GM12878 (cell line): ENCODE results near the gene SYCP2. TPM values are rescaled to one million over a fixed set of nuclear protein-coding genes. Genes with fewer than 3 reads are reported as not detected.

ENCODE experiments used
- ATAC-seq: fragments of 200-7000 bp; cut with Tn5 transposase; 3 replicates; pipeline ENCODE4 v1.9.1; 2020; ENCODE audit warnings: mild to moderate bottlenecking, moderate library complexity
- BruUV-seq: library from RNA; stranded (reverse); fragments of 400-500 nt; replicated peaks from 2 replicates; lab custom pipeline; 2021; lab: Mats Ljungman, UMichigan
- CTCF ChIA-PET: fragments of 300-600 bp; sonication (Branson Sonifier 250); formaldehyde crosslinking; extraction: SDS; loops from one replicate; lab custom pipeline; 2021; ENCODE audit warnings: inconsistent platforms; lab: Yijun Ruan, JAX
- POLR2A ChIA-PET: fragments of 350-600 bp; formaldehyde crosslinking; extraction: SDS; loops from one replicate; lab custom pipeline; 2021; ENCODE audit warnings: inconsistent platforms; lab: Charles Lee
- RAD21 ChIA-PET: fragments of 300-600 bp; sonication (Branson Sonifier 250); formaldehyde crosslinking; loops from one replicate; lab custom pipeline; 2023; ENCODE audit warnings: antibody characterized with exemption; ENCODE audit not compliant: unreplicated experiment; lab: Charles Lee
- SMC1A ChIA-PET: fragments of 300-600 bp; sonication (Branson Sonifier 250); formaldehyde crosslinking; loops from one replicate; lab custom pipeline; 2023; ENCODE audit not compliant: unreplicated experiment, uncharacterized antibody; lab: Charles Lee
- DNase-seq: peaks from one replicate; pipeline ENCODE4 v3.0.0-alpha.2; 2011; ENCODE audit warnings: low read depth, low spot score
- FAIRE-seq: peaks from 3 replicates; lab custom pipeline; 2011; peaks lifted over from hg19 to GRCh38; lab: Jason Lieb, UNC
- H2AFZ ChIP-seq: 2 replicates; pipeline ENCODE4 v1.6.0; 2011; ENCODE audit warnings: low read depth, low read length, control low read depth; ENCODE audit not compliant: control insufficient read depth
- H3K27ac ChIP-seq: 2 replicates; pipeline ENCODE4 v1.5.1; 2011; ENCODE audit warnings: control low read depth; ENCODE audit not compliant: control insufficient read depth, insufficient read depth
- H3K27me3 ChIP-seq, 2 experiments: replicated peaks in 1 of 2; 2 replicates each; pipeline versions ENCODE4 v1.6.0 to v1.6.1; 2011; ENCODE audit warnings: low read length in 1 of 2; ENCODE audit not compliant: control insufficient read depth in 2 of 2, insufficient read depth in 2 of 2
- H3K36me3 ChIP-seq, 2 experiments: 2 replicates each; pipeline ENCODE4 v1.5.1; 2011; ENCODE audit warnings: low read length in 1 of 2; ENCODE audit not compliant: control insufficient read depth in 2 of 2, insufficient read depth in 2 of 2
- H3K4me1 ChIP-seq: 2 replicates; pipeline ENCODE4 v1.6.1; 2011; ENCODE audit warnings: mild to moderate bottlenecking, low read length, moderate library complexity, mixed read lengths; ENCODE audit not compliant: control insufficient read depth, insufficient read depth
- H3K4me2 ChIP-seq: 2 replicates; pipeline ENCODE4 v1.6.0; 2011; ENCODE audit warnings: control low read depth; ENCODE audit not compliant: control insufficient read depth, insufficient read depth
- H3K4me3 ChIP-seq: fragments of 200-600 bp; sonication (generic); 2 replicates; pipeline ENCODE4 v1.5.1; 2016
- H3K79me2 ChIP-seq: 2 replicates; pipeline ENCODE4 v1.6.0; 2011; ENCODE audit warnings: low read length; ENCODE audit not compliant: control insufficient read depth, insufficient read depth
- H3K9ac ChIP-seq: 2 replicates; pipeline ENCODE4 v1.8.0; 2011; ENCODE audit warnings: low read length, control low read depth, mixed read lengths; ENCODE audit not compliant: control insufficient read depth, insufficient read depth
- H3K9me3 ChIP-seq: replicated peaks from 3 replicates; pipeline ENCODE4 v1.5.1; 2011; ENCODE audit warnings: mild to moderate bottlenecking, low read length; ENCODE audit not compliant: control insufficient read depth, insufficient read depth
- H4K20me1 ChIP-seq: 2 replicates; pipeline ENCODE4 v1.6.0; 2011; ENCODE audit not compliant: control insufficient read depth, insufficient read depth
- BACH1 ChIP-seq: fragments of 450-650 bp; IDR thresholded peaks from 2 replicates; pipeline ENCODE4 v1.6.1; 2017; ENCODE audit warnings: mild to moderate bottlenecking, borderline replicate concordance
- CBX3 ChIP-seq: fragments of 200-600 bp; sonication (generic); IDR thresholded peaks from 2 replicates; pipeline ENCODE4 v1.6.1; 2016; ENCODE audit warnings: low read depth, borderline replicate concordance
- ELK1 ChIP-seq: IDR thresholded peaks from 2 replicates; pipeline ENCODE4 v1.6.1; 2012; ENCODE audit warnings: low read depth, low read length, improper control_type of control experiment
- EZH2 ChIP-seq: IDR thresholded peaks from 2 replicates; pipeline ENCODE4 v1.6.1; 2012; ENCODE audit warnings: low read depth, mild to moderate bottlenecking, control low read depth, inconsistent platforms, low read length, borderline replicate concordance; ENCODE audit not compliant: control insufficient read depth
- NKRF ChIP-seq: fragments of 450-650 bp; conservative IDR thresholded peaks from 2 replicates; pipeline ENCODE4 v1.6.1; 2017; ENCODE audit warnings: mild to moderate bottlenecking, moderate library complexity
- RAD21 ChIP-seq: IDR thresholded peaks from 2 replicates; pipeline ENCODE4 v1.6.1; 2011; ENCODE audit warnings: mild to moderate bottlenecking, low read depth, low read length, moderate library complexity; ENCODE audit not compliant: insufficient read depth
- SIX5 ChIP-seq: IDR thresholded peaks from 2 replicates; pipeline ENCODE4 v1.6.1; 2011; ENCODE audit warnings: mild to moderate bottlenecking, low read depth, low read length, moderate library complexity; ENCODE audit not compliant: severe bottlenecking
- SP1 ChIP-seq: IDR thresholded peaks from one replicate; pipeline ENCODE4 v1.6.1; 2011; ENCODE audit warnings: low read depth, low read length
- ZBTB33 ChIP-seq: fragments of 450-650 bp; IDR thresholded peaks from 2 replicates; pipeline ENCODE4 v1.6.1; 2017; ENCODE audit warnings: mild to moderate bottlenecking
- WGBS: methylation state at CpG from one replicate; pipeline ENCODE4 v1.1.6; 2016; ENCODE audit warnings: low lambda C conversion rate; ENCODE audit not compliant: insufficient replicate concordance, insufficient coverage; ENCODE audit errors: missing lambda C conversion rate; 5-methylcytosine and 5-hydroxymethylcytosine counted together
- in situ Hi-C: fragments of 300-500 bp; cut with MboI; formaldehyde crosslinking; loops from 9 replicates; pipeline ENCODE4 v1.14.3; 2018; ENCODE audit warnings: mixed read lengths
- intact Hi-C: fragments of 100-400 bp; cut with micrococcal nuclease; formaldehyde crosslinking; loops from one replicate; pipeline ENCODE4 v1.14.2; 2022; ENCODE audit not compliant: unreplicated experiment
- polyA plus RNA-seq, 11 experiments: library from polyadenylated mRNA; depleted of rRNA in 4 of 11; unstranded in 6 of 11; stranded (reverse) in 5 of 11; fragments of >200 nt; fragmentation: Nextera tagmentation in 4 of 11; fragmentation: Illumina TruSeq in 1 of 11; extraction: Ambion mirVana in 4 of 11; extraction: Trizol in 1 of 11; gene quantifications; 1 replicate in 1 of 11; 2 replicates in 10 of 11; pipeline versions ENCODE4 v1.2.1 to v1.2.3, GENCODE V29; 2011 to 2016; ENCODE audit warnings: inconsistent platforms in 2 of 11, missing spikeins in 2 of 11, low read depth in 1 of 11
- total RNA-seq, 4 experiments: library from RNA; depleted of rRNA in 3 of 4; stranded (reverse); fragments of >200 nt in 3 of 4; fragmentation: Illumina TruSeq in 1 of 4; extraction: Trizol in 1 of 4; gene quantifications; 2 replicates each; pipeline versions ENCODE4 v1.2.1 to v1.2.3, GENCODE V29; 2013 to 2021
- TF ChIP-seq, protein P1 (sequence below): IDR thresholded peaks from 2 replicates; pipeline ENCODE4 v1.6.1; 2012; ENCODE audit warnings: low read depth, low read length, improper control_type of control experiment

Gene SYCP2
- total and polyA plus RNA-seq, 10 of the 15 experiments (the other 5 are each of a cell fraction or from before 2014, with no cell fraction given), result 0.01 to 0.18 (median 0.09) TPM; not detected in 2

DNA sequence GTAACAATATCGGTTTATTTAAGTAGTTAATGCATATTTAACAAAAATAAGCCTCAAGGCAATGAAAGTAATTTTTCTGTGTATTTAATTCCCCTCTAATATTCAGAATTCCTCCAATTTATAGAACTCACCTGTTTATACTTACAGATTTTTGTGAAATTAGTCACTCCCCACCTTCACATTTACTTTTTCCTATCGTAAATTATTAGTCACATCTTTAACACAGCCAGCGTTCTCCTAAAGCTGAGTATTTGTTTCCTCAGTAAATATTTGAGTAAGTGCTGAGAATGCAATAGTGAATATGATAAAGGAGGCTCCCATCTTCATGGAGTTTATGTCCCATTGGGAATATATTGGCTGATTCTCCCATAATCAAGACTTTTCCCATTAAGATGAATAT is 88.0 kb downstream of the SYCP2 start:
- POLR2A ChIA-PET, result no interaction called here
- H3K9ac ChIP-seq, result no peak overlapping the region
- no peaks in the 10 kb centered on the region for H3K27me3 ChIP-seq
- RAD21 ChIA-PET, result interaction anchor here (1.9 kb wide), 1 partner anchor 62 kb away, joined by 6 read pairs; no protein-coding TSS in a partner anchor
- H3K4me3 ChIP-seq, result no peak overlapping the region
- H3K27ac ChIP-seq, result no peak overlapping the region
- no peak overlapping the region for H2AFZ ChIP-seq
- 28% methylated on average over 3 of the region's 3 CpGs for WGBS
- no peaks in the 10 kb centered on the region for H3K4me1 ChIP-seq
- H3K4me2 ChIP-seq, result no peak overlapping the region
- no peak for DNase-seq
- intact Hi-C loops, result no loop called here
- H3K9me3 ChIP-seq, result no peaks in the 10 kb centered on the region
- CTCF ChIA-PET, result no interaction called here
- in situ Hi-C loops, result no loop called here
- no peaks in the 10 kb centered on the region for H3K36me3 ChIP-seq
- BruUV-seq, result no TSS peak
- ATAC-seq, result no peak
- SMC1A ChIA-PET, result no interaction called here
- no peak for FAIRE-seq
- no peaks in the 10 kb centered on the region for H4K20me1 ChIP-seq
- TF ChIP-seq EZH2 (no peak), NKRF (no peak), CBX3 (no peak), SP1 (no peak), SIX5 (no peak), BACH1 (no peak), ZBTB33 (no peak), RAD21 (no peak), ELK1 (no peak)
- TF ChIP-seq, protein P1, sequence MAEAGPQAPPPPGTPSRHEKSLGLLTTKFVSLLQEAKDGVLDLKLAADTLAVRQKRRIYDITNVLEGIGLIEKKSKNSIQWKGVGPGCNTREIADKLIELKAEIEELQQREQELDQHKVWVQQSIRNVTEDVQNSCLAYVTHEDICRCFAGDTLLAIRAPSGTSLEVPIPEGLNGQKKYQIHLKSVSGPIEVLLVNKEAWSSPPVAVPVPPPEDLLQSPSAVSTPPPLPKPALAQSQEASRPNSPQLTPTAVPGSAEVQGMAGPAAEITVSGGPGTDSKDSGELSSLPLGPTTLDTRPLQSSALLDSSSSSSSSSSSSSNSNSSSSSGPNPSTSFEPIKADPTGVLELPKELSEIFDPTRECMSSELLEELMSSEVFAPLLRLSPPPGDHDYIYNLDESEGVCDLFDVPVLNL, result no peak
- no peaks in the 10 kb centered on the region for H3K79me2 ChIP-seq
